ENCODE measurements around the gene AMZ2. TPM values are rescaled to one million over a fixed set of nuclear protein-coding genes. Genes with fewer than 3 reads are reported as not detected.
"Not testable (repeated sequence)": the region's sequence is repeated elsewhere in the genome, so short reads cannot be mapped to it uniquely, and the experiment has no call there.

Gene AMZ2
- total RNA-seq, 4 donors from 2014 or later: 26.9 to 60.9 (median 35.1) TPM

DNA sequence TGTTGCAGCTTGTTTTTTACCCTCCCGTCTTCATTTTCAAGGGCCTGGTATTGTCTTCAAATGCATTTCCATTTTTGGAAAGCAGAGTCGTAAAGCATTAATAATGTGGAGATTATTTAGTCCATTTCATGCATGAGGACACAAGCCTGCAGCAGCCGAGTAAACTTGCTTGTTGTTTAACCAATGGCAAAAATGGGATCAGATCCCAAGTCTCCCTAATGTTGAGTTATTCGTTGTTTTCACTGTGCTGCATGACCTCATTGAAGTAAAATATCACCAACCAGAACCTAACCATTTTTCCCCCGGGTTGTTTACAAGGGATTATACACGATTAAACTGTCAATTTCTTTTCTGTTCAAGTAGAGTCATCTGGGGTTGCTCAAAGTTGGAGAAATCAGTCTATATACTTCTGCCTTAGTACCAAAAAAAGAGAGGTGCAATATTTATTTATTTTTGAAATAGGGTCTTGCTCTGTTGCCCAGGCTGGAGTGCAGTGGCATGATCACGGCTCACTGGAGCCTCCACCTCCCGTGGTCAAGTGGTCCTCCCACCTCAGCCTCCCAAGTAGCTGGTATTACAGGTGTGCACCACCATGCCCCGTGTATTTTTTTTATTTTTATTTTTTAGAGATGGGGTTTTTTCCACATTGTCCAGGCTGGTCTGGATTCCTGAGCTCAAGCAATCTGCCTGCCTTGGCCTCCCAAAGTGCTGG, 12.4 kb downstream of the AMZ2 start:
- H3K4me3 ChIP-seq: no peak overlapping the region
- DNase-seq: no peak
- peak overlapping the region; percentile 66 to 83 for H3K27ac ChIP-seq
- no peaks in the 10 kb centered on the region for H3K36me3 ChIP-seq
- TF ChIP-seq POLR2A (IDR thresholded peaks at IDR 0.05): no peak
- TF ChIP-seq, protein P1, sequence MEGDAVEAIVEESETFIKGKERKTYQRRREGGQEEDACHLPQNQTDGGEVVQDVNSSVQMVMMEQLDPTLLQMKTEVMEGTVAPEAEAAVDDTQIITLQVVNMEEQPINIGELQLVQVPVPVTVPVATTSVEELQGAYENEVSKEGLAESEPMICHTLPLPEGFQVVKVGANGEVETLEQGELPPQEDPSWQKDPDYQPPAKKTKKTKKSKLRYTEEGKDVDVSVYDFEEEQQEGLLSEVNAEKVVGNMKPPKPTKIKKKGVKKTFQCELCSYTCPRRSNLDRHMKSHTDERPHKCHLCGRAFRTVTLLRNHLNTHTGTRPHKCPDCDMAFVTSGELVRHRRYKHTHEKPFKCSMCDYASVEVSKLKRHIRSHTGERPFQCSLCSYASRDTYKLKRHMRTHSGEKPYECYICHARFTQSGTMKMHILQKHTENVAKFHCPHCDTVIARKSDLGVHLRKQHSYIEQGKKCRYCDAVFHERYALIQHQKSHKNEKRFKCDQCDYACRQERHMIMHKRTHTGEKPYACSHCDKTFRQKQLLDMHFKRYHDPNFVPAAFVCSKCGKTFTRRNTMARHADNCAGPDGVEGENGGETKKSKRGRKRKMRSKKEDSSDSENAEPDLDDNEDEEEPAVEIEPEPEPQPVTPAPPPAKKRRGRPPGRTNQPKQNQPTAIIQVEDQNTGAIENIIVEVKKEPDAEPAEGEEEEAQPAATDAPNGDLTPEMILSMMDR (IDR thresholded peaks at IDR 0.05): no peak
- H3K4me1 ChIP-seq: no peaks in the 10 kb centered on the region
- H3K27me3 ChIP-seq: no peaks in the 10 kb centered on the region
- intact Hi-C loops (cut with DNase I; ENCODE audit: low total_unique reads): loop anchor here (5.0 kb wide), 1 partner anchor 202 kb away; no protein-coding TSS in a partner anchor
- H3K9me3 ChIP-seq: no peaks in the 10 kb centered on the region

DNA sequence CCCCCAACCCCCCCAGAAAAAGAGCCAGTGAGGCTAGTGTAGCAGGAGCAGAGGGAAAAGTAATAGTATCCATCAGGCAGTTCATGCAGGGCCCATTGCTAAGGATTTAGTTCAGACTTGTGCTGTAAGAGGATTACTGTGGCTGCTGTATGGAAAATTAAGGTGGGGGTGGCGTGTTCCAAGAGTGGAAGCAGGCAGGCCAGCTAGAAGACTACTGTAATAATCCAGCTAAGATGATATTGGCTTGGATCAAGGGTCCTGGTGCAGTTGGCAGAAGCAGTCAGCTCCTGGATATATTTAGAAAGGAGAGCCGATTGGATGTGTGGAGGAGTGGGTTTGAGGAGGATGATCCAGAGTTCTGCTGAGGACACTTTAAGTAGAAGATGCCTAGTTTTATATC, 14.6 kb downstream of the AMZ2 start:
- not testable (repeated sequence) for DNase-seq, H3K27me3 ChIP-seq, H3K36me3 ChIP-seq, H3K4me1 ChIP-seq, H3K9me3 ChIP-seq, H3K4me3 ChIP-seq
- intact Hi-C loops (cut with DNase I; ENCODE audit: low total_unique reads): loop anchor here (5.0 kb wide), 1 partner anchor 200 kb away; no protein-coding TSS in a partner anchor
- H3K27ac ChIP-seq: peak overlapping the region; percentile 48 to 59

DNA sequence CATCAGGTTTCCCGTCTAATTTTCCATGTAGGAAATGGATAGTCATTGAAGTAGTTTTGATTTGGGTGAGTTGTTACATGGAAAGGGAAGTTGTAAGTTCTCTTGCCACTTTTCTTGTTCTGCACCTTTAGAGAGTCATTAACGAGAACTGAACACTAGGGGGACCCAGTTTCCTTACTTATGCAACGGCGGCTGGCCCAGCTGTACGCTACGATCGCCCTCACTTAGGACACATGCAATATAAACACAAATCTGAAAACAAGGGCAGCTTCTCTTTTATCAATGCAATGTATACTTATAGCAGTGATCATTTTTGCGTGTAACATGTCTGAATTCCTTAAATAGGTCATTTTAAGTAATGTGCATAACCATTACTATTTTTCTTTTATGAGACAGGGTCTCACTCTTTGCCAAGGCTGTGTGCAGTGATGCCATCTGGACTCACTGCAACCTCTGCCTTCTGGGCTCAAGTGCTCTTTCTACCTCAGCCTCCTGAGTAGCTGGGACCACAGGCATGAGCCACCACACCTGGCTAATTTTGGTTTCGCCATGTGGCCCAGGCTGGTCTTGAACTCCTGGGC, 15.3 kb downstream of the AMZ2 start:
- H3K4me1 ChIP-seq, DNase-seq, H3K4me3 ChIP-seq, H3K27me3 ChIP-seq, H3K9me3 ChIP-seq, H3K36me3 ChIP-seq: not testable (repeated sequence)
- intact Hi-C loops (cut with DNase I; ENCODE audit: low total_unique reads): loop anchor here (5.0 kb wide), 1 partner anchor 199 kb away; no protein-coding TSS in a partner anchor
- TF ChIP-seq, protein P1 (IDR thresholded peaks at IDR 0.05): peak; percentile 12 to 78 (median 57)
- H3K27ac ChIP-seq: peak overlapping the region; percentile 48 to 59

DNA sequence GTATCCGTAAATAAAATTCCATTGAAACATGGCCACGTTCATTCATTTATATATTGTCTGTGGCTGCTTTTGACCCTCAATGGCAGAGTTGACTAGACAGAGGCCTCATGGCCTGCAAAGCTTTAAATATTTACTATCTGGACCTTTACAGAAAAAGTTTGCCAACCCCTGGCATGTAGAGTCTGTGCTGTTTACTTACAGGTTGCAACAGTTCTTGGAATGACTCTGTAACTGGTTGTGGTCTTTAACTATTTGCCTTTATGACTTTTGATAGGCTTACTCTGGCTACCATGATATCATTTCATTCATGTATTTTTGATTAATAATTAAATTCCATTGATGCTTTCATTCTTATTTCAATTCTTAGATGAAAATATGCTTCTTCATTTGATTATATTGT, 18.0 kb downstream of the AMZ2 start:
- H3K36me3 ChIP-seq; H3K27me3 ChIP-seq; H3K4me3 ChIP-seq; H3K9me3 ChIP-seq; intact Hi-C loops (cut with DNase I; ENCODE audit: low total_unique reads); H3K4me1 ChIP-seq; DNase-seq; H3K27ac ChIP-seq: not testable (repeated sequence)

DNA sequence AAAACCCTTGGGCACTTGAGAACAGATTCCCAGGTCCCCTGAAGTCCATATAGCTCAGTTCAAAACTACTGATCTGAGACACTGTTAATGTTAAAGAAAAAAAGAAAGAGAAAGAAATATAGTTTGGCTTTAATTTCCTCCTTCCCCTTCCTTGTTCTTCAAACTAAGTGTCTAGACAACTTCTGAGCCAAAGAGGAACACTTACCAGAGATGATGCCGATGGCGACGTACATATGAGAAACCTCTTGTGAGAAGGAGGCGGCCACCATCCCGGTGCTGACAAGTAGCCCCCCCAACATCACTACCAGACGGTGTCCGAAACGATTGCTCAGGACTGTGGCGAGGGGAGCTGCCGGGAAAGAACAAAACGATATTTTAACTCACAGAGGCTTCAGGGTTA, 25.9 kb downstream of the AMZ2 start:
- Histone ChIP-seq H3K36me3 (no peaks in the 10 kb centered on the region), H3K9me3 (no peaks in the 10 kb centered on the region), H3K27ac (no peak overlapping the region), H3K4me3 (no peak overlapping the region), H3K4me1 (no peaks in the 10 kb centered on the region), H3K27me3 (no peaks in the 10 kb centered on the region)
- intact Hi-C loops (cut with DNase I; ENCODE audit: low total_unique reads): loop anchor here (10.0 kb wide), 1 partner anchor 151 kb away; no protein-coding TSS in a partner anchor
- TF ChIP-seq, protein P1 (IDR thresholded peaks at IDR 0.05): no peak
- no peak for TF ChIP-seq POLR2A (IDR thresholded peaks at IDR 0.05)
- no peak for DNase-seq

DNA sequence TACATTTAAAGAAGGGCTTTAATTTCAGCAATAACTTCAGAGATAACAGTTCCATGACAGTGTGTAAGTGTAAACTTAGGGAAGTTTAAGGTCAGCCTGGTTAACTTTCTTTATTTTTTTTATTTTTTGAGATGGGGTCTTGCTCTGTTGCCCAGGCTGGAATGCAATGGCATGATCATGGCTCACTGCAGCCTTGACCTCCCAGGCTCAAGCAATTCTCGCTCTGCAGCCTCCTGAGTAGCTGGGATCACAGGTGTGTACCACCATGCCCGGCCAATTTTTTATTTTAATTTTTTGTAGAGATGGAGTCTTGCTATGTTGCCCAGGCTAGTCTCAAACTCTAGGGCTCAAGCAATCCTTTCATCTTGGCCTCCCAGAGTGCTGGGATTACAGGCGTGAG, 28.5 kb downstream of the AMZ2 start:
- intact Hi-C loops (cut with DNase I; ENCODE audit: low total_unique reads): loop anchor here (10.0 kb wide), 1 partner anchor 148 kb away; no protein-coding TSS in a partner anchor
- H3K4me1 ChIP-seq, H3K27me3 ChIP-seq, DNase-seq, H3K9me3 ChIP-seq, H3K27ac ChIP-seq, H3K36me3 ChIP-seq, H3K4me3 ChIP-seq: not testable (repeated sequence)

Measured in uterus (tissue), 4 donors.